Brain pericyte (primary cell): Measurements from ENCODE around the gene SH2D5.
"Not testable (repeated sequence)": the region's sequence is repeated elsewhere in the genome, so short reads cannot be mapped to it uniquely, and the experiment has no call there.

Source experiments
- DNase-seq: peaks from one replicate; pipeline ENCODE4 v3.0.0-alpha.2; 2012; ENCODE audit warnings: low read depth, low spot score

The SH2D5 gene

GRCh38 chr1:20728371-20729154, 3.9 kb downstream of the SH2D5 start:
- no peak for DNase-seq

- DNase-seq: no peak
These were observed 4.7 kb downstream of the SH2D5 start for GRCh38 chr1:20727746-20728316.

DNA sequence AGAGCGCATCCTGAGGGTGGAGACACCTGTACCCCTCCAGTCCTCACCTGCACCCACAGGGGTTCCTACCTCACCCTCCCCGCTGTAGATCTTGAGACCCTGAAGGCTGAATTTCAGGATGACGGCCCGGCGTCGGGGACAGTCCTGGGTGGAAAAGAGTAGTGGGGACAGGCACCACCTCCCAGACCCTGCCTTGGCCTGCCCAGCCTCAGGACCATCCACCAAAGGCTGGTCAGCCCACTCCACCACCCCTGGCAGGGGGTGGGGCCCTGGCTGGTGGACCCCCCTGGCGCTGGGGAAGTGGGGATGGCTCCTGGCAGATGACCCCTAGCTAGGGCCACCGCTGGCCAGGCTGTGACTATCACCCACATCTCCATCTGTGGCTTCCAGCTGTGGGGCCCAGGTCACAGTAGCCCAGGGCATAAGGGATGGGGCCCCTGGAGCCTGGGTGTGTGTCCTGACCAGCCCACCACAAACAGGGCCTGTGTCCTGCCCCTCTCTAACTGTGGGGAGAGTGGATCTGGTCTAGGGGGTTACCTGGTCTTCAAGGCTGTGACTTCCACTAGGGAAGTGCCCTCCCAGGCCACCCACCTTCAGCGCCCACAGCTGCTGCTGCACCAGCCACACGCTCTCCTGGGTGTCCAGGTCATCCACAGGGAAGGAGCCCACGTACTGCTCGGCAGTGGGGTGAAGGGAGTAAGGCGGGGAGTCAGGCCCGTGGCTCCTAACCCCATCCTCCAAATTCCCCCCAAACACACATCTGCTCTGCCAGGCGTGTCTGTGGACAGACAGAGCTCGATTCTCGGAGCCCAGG, 5.4 kb downstream of the SH2D5 start:
- DNase-seq: no peak

- no peak for DNase-seq
These were observed 6.2 kb downstream of the SH2D5 start for GRCh38 chr1:20726118-20726911.

- no peak for DNase-seq
These were observed 7.0 kb downstream of the SH2D5 start for GRCh38 chr1:20725189-20726117.

GRCh38 chr1:20724364-20725188, 7.9 kb downstream of the SH2D5 start:
- no peak for DNase-seq

- DNase-seq: no peak
These were observed 8.8 kb downstream of the SH2D5 start for GRCh38 chr1:20723537-20724363.

- DNase-seq: no peak
These were observed 9.4 kb downstream of the SH2D5 start for GRCh38 chr1:20723159-20723536.

DNA sequence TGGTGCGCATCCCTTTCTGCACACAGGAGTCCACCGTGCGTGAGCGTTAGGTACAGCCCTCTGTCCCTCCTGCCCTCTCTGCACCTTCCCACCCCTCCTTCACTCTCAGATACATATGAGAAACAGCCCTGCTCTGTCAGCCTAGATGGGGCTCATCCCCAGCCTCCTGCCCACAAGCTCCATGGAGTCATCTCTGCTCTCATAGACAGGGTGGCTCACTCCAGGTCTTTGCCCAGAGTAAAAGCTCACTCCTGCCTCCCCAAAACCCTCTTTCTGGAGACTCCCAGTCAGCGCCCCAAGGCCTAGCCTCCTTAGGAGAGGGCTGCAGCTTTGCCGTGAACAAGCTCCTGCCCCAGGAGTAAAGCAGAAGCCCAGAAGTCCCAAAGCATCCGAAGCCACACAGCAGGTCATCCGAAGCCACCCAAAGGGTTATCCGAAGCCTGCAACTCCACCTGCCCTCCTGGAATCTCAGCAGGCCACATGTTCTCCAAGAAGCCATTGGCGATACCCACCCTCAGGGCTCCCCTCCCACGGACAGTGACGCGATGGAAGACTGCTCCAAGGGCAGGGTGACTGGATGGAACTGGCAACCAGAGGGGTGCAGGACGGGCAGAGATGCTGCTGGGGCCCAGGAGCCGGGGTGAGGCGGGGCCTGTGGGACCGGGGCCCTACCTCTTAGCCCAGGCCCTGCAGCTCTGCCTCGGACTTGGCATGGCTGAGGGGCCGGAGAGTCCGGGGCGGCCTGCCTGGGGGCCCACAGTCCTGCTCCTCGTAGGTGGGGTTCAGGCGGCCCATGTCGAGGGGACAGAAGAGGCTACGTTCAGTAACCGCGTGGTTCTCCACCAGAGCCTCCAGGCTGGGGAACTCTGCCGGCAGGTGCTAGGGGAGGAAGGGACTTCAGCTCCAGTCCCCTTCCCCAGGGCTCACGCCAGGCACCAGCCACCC, 11.1 kb downstream of the SH2D5 start:
- DNase-seq: no peak

DNA sequence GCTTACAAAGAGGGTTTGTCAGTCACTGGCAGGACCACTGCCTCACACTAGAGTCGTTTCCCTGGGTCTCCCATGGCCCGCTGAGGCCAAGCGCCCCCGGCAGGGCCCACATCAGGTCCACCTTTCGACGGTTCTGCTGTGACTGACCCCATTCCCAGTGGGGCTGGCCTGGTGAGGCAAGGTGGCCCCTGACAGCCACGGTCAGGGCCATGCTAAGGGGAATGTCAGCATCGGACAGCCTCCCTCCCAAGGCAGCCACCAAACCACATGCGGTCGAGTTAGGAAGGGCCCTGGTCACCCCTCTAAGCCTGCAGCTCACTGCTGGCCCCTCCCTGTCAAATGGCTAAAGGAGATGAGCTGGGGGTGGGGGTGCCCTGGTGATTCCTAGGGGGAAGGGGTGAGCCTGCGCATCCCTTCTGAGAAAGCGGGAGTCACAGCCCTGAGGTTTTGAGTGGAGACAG, 11.8 kb downstream of the SH2D5 start:
- no peak for DNase-seq

GRCh38 chr1:20719871-20720620, 12.5 kb downstream of the SH2D5 start:
- no peak for DNase-seq

DNA sequence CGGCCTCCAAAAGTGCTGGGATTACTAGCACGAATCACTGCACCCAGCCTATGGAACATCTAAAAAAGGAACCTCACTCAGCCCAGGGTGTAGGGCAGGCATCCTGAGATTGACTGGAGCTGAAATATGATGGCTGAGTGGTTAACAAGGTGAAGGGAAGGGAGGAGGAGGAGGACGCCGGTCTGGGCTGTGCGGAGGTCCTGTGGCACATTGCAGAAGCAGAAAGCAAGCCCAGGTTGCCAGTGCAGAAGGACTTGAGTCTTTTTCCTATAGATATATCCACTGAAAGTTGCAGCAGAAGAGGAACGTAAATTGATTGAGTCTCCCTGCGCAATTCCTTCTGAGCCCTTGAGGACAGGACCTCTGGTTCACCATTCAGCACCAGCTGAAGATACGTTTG, 13.2 kb downstream of the SH2D5 start:
- DNase-seq: no peak

- not testable (repeated sequence) for DNase-seq
These were observed 14.1 kb downstream of the SH2D5 start for GRCh38 chr1:20718343-20718882.

DNA sequence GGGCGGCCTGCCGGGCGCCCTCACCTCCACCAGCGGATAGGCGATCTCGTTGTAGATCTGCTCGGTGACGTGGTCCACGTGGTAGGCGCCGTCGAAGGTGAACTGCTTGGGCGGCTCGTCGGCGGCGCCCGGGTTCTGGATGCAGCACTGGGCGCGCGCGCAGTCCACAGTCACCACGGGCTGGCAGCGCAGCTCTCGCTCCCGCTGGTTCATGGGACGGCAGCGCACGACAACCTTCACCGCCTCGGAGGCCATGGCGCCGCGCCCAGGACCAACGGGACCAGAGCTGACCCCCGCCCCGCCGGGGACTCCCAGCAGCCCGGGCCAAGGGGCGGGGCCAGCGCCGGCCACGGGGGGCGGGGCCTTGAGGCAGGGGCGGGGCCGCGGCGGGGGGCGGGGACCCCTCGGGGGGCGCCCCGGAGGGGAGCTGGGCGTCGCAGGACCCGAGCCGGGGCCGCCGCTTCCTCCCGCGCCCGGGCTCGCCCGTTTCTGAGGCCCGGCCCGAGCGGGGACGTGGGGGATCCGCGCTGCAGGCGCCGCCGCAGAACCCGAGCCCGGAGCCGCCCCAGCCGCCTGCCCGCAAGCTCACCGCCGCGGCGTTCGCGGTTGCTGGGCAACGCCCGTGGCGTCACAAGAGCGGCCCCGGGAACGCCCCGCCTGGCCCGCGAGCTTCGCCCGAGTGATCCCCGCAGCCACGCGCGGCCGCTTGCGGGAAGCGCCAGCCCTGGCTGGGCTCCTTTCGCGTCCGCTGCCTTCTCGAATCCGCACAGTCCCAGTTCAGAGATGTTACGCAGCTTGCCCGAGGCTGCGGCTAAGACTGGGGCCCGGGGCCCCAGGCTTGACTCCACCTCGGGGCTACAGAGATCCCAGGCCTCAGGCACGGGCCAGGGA, 14.8 kb downstream of the SH2D5 start, which contains the start of gene KIF17:
Gene KIF17 (minus strand): TSS at position 556 of the 891 bp plus-strand sequence. CDS start 301 bp downstream, at position 255.
- no peak for DNase-seq

DNA sequence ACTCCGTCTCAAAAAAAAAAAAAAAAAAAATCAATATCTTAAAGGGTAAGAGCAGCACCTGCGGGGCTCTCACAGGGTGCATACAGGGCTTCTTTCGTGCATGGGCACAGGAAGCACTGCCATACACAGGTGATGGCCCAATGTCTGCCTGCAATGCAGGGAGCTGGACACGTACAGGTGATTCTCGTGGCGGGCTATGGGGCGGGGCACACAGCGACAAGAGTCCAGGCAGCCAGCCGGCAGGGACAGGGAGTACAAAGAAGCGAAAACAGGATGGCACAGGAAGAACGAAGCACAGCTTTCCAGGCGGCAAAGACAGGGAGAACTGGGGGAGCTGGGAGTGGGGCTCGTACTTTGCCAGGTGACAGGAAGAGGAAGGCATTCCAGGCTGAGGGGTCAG, 16.3 kb downstream of the SH2D5 start:
- DNase-seq: no peak
